ENCODE data around the gene MAD1L1.
"Not testable (repeated sequence)": the region's sequence is repeated elsewhere in the genome, so short reads cannot be mapped to it uniquely, and the experiment has no call there.

The MAD1L1 gene

DNA sequence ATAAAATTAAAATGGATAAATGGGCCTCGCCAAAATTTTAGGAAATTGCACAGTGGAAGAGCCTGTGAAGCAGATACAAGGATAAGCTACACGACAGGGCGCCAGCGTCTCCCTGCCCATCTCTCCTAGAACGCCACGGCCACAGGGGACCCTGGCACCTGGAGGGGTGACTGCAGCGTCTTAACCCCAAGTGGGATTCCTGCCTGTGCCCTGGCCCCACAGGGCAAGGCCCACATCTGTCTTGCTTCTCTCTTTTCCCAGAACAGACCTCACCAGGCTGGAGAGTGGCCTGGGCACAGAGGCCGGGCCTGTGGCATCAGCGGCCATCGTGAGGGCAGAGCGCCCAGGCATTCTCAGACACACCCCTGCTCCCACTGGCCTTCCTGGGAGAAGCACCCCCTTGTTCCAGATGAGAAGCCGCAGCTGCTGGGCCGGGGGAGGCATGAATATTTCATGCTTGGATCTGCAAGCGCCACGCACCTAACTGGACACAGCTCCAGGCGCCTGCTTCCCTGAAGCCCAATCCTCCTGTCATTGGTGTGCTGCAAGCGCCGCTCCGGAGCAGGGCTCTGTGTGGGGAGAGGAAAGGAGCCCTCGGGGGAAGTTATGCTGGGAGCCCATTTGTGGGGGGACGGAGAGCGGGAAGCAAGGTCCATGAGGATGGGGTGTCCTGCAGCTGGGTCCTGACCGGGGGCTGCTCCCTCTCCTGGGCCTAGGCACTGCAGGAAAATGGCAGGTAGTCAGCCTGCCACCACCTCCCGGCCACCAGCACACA lies 409.2 kb downstream of the MAD1L1 start:
- peaks cover 0 to 6% (median 0%) of the 10 kb centered on the region in 5 donors for H3K36me3 ChIP-seq (ENCODE audit: control insufficient read depth in 5 of 5, insufficient read depth in 5 of 5, low read length in 5 of 5)
- no peaks in the 10 kb centered on the region for H3K9me3 ChIP-seq (ENCODE audit: control insufficient read depth in 5 of 5, low read length in 5 of 5)
- H3K9ac ChIP-seq (ENCODE audit: low read length in 5 of 5): no peak overlapping the region
- no peaks in the 10 kb centered on the region for H3K4me1 ChIP-seq (ENCODE audit: control insufficient read depth in 5 of 5, insufficient read depth in 5 of 5, low read length in 5 of 5)
- no peaks in the 10 kb centered on the region for H3K27me3 ChIP-seq (ENCODE audit: control insufficient read depth in 5 of 5, insufficient read depth in 4 of 5, low read length in 5 of 5)
- no peak overlapping the region for H3K4me3 ChIP-seq (ENCODE audit: low read depth in 1 of 5, low read length in 5 of 5)
- no peak overlapping the region for H3K27ac ChIP-seq (ENCODE audit: low read depth, low read length)

DNA sequence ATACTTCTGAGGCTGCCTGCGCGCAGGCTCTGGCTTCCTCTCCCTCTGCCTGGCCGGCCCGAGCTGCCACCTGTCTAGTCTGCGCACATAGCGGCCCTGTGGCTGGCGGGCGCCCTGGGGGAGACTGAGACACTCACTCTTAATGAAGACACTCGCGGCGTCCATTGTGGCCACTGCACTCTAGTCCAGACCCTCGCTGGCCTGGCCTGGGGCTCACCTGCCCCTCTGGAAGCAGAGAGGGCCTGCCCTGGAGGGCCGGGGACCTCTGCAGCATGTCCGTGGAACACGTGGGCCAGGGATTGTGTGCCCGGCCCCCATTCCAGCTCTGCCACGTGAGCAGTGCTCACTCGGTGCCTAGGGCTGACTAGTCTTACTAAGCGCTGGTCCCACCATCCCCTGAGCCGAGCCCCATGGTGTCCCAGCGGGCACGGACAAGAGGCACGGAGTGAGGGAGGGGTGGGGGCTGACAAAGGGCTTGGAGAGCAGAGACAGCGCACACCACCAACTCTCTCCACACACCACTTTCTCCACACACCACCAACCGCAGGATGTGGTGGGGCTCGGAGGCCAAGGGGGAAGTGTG lies 413.4 kb downstream of the MAD1L1 start:
- Histone ChIP-seq H3K9ac (ENCODE audit: low read length in 5 of 5) (no peak overlapping the region), H3K9me3 (ENCODE audit: control insufficient read depth in 5 of 5, low read length in 5 of 5) (no peaks in the 10 kb centered on the region), H3K4me1 (ENCODE audit: control insufficient read depth in 5 of 5, insufficient read depth in 5 of 5, low read length in 5 of 5) (no peaks in the 10 kb centered on the region), H3K4me3 (ENCODE audit: low read depth in 1 of 5, low read length in 5 of 5) (no peak overlapping the region), H3K36me3 (ENCODE audit: control insufficient read depth in 5 of 5, insufficient read depth in 5 of 5, low read length in 5 of 5) (peaks cover 0 to 11% (median 7%) of the 10 kb centered on the region in 5 donors), H3K27me3 (ENCODE audit: control insufficient read depth in 5 of 5, insufficient read depth in 4 of 5, low read length in 5 of 5) (no peaks in the 10 kb centered on the region), H3K27ac (ENCODE audit: low read depth, low read length) (no peak overlapping the region)

DNA sequence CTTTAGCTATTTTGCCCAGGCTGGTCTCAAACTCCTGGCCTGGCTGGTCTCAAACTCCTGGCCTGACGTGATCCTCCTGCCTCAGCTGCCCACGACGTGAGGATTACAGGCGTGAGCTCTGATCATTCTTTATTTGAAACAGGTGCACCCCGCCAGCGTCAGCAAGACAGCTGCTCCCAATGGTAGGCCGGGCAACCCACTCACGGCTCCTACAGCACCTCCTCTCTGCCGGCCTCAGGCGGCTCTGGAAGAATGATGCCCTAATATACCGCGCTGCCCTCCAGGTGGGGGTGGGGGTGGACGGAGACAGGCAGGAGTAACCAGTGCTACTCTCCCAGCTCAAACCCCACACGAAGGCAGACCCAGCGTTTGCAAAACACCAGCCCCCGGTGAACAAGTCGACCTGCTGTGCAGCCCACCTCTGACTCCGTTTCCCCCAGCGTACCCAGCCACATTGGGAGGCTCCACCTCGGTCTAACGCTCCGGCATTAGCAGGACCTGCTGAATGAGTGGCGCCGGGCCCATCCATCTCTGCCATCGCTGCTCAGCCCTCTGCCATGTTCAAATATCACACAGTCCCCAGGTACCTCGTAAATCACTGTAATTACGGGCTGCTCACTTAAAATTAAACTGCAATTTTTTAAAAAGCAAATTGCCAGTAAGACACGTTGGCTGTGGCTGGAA lies 414.0 kb downstream of the MAD1L1 start:
- Histone ChIP-seq H3K36me3 (ENCODE audit: control insufficient read depth in 5 of 5, insufficient read depth in 5 of 5, low read length in 5 of 5) (peaks cover 0 to 16% (median 10%) of the 10 kb centered on the region in 5 donors), H3K27ac (ENCODE audit: low read depth, low read length) (no peak overlapping the region), H3K4me1 (ENCODE audit: control insufficient read depth in 5 of 5, insufficient read depth in 5 of 5, low read length in 5 of 5) (no peaks in the 10 kb centered on the region), H3K9me3 (ENCODE audit: control insufficient read depth in 5 of 5, low read length in 5 of 5) (no peaks in the 10 kb centered on the region), H3K27me3 (ENCODE audit: control insufficient read depth in 5 of 5, insufficient read depth in 4 of 5, low read length in 5 of 5) (peaks cover 0 to under 1% (median 0%) of the 10 kb centered on the region in 5 donors), H3K9ac (ENCODE audit: low read length in 5 of 5) (no peak overlapping the region), H3K4me3 (ENCODE audit: low read depth in 1 of 5, low read length in 5 of 5) (no peak overlapping the region)

DNA sequence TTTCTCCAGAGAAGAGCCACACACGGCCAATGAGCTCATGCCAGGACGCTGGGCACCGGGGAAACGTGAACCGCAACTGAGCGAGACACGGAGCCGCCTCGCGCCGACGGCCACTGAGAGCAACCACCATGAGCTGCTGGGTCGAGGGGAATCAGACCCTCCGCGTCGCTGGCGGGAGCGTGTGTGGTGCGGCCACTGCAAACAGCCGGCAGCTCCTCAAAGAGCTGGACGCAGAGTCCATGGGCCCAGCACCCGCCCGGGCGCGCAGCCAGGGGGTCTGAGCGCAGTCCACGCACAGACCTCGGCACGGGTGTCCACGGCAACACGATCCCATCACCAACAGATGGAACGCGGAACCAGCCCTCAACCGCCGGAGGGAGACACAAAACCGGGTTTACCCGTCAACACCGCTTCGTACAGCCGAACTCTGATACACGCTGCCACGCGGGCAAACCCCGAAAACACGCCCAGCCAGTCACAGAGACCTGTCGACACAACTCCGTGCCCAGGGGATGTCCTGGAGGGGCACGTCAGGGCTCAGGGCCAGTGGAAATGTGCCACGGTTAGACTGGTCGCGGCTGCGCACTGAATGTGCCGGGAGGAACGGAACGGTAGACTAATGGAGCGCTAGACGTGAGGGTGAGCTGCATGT lies 415.6 kb downstream of the MAD1L1 start:
- no peak overlapping the region for H3K9ac ChIP-seq (ENCODE audit: low read length in 5 of 5)
- peaks cover 0 to 4% (median 2%) of the 10 kb centered on the region in 5 donors for H3K27me3 ChIP-seq (ENCODE audit: control insufficient read depth in 5 of 5, insufficient read depth in 4 of 5, low read length in 5 of 5)
- H3K4me1 ChIP-seq (ENCODE audit: control insufficient read depth in 5 of 5, insufficient read depth in 5 of 5, low read length in 5 of 5): peaks cover 0 to 7% (median 0%) of the 10 kb centered on the region in 5 donors
- peaks cover 0 to 16% (median 10%) of the 10 kb centered on the region in 5 donors for H3K36me3 ChIP-seq (ENCODE audit: control insufficient read depth in 5 of 5, insufficient read depth in 5 of 5, low read length in 5 of 5)
- H3K4me3 ChIP-seq (ENCODE audit: low read depth in 1 of 5, low read length in 5 of 5): no peak overlapping the region
- no peaks in the 10 kb centered on the region for H3K9me3 ChIP-seq (ENCODE audit: control insufficient read depth in 5 of 5, low read length in 5 of 5)
- no peak overlapping the region for H3K27ac ChIP-seq (ENCODE audit: low read depth, low read length)

DNA sequence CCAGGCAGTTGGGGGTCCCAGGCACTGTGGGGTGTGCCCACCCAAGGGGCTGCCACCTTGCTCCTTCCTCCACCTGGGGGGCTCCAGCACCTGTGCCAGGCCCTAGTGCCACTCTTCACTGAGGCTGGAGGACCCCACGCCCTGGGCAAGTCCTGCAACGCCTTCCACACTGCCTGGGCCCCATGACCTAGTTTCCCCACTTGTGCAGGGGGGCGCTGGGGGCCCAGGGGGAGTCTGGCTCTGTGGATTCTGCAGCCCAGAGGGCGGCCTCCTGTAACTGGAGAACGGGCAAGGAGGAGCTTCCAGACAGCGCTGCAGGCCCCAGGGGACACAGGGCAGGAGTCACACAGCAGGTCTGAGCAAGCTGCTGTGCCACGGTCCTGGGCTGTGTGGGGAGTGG lies 416.3 kb downstream of the MAD1L1 start:
- H3K36me3 ChIP-seq (ENCODE audit: control insufficient read depth in 5 of 5, insufficient read depth in 5 of 5, low read length in 5 of 5): peaks cover 0 to 16% (median 10%) of the 10 kb centered on the region in 5 donors

DNA sequence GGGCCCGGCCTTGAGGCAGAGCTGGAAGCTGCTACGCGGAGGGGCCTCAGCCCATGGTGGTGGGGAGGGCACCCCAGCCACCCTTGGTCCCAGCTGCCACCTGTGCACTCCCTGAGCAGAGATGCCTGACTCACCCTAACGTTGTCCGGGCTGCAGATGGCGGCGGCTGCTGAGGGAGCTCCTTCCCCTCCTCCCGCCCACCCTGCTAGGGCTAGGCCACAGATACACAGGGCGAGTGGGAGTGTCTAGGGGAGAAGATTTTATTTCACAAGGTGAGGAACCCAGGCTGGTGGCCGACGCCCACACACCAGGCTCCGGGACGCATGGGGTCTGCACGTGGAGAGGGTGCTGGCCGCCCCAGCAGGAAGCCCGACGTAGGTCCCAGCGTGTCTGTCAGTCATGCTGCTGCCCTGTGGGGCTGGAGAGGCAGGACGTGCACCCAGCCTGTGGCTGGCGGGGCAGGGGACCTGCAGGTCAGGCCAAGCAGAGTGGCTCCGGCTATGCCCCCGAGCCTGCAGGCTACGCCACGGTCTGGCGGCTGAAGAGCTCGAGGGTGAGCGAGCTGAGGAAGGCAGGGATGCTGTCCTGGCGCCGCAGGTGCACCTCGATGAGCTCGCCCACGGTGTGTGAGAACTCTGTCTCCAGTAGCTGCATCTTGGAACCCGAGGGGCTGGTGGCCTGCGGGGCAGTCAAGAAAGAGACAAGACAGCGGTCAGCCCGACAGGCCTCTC lies 417.0 kb downstream of the MAD1L1 start:
- not testable (repeated sequence) for H3K27ac ChIP-seq (ENCODE audit: low read depth, low read length); H3K9me3 ChIP-seq (ENCODE audit: control insufficient read depth in 5 of 5, low read length in 5 of 5); H3K4me3 ChIP-seq (ENCODE audit: low read depth in 1 of 5, low read length in 5 of 5); H3K9ac ChIP-seq (ENCODE audit: low read length in 5 of 5)
- Histone ChIP-seq H3K27me3 (ENCODE audit: control insufficient read depth in 5 of 5, insufficient read depth in 4 of 5, low read length in 5 of 5) (peaks cover 3 to 10% (median 6%) of the 10 kb centered on the region in 5 donors), H3K36me3 (ENCODE audit: control insufficient read depth in 5 of 5, insufficient read depth in 5 of 5, low read length in 5 of 5) (peaks cover 0 to 16% (median 10%) of the 10 kb centered on the region in 5 donors), H3K4me1 (ENCODE audit: control insufficient read depth in 5 of 5, insufficient read depth in 5 of 5, low read length in 5 of 5) (peaks cover 0 to 15% (median 8%) of the 10 kb centered on the region in 5 donors)

More for the DNA sequence above, 416.3 kb downstream of the MAD1L1 start:
- not testable (repeated sequence) for H3K27ac ChIP-seq (ENCODE audit: low read depth, low read length); H3K9me3 ChIP-seq (ENCODE audit: control insufficient read depth in 5 of 5, low read length in 5 of 5); H3K4me1 ChIP-seq (ENCODE audit: control insufficient read depth in 5 of 5, insufficient read depth in 5 of 5, low read length in 5 of 5); H3K4me3 ChIP-seq (ENCODE audit: low read depth in 1 of 5, low read length in 5 of 5); H3K9ac ChIP-seq (ENCODE audit: low read length in 5 of 5); H3K27me3 ChIP-seq (ENCODE audit: control insufficient read depth in 5 of 5, insufficient read depth in 4 of 5, low read length in 5 of 5)

DNA sequence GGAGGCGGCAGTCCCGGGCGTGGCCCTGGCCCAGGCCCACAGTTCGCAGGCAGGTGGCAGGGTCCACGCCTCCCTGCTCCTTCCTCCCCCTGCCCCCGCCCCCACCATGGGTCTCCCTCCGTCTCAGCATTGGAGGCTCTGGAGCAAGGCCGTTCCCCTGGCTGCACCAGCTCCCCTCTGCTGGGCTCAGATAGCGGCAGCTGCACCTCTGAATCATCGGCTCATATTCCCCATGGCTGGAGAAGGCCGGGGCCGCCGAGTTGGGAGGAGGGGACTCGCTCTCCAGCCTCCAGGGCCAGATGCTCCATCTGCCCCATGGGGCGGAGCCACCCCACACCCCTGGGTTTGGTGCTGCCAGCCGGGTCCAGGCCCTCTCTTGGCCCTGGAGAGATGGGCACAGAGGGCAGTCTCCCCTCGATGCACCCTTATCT lies 417.7 kb downstream of the MAD1L1 start:
- no peak overlapping the region for H3K9ac ChIP-seq (ENCODE audit: low read length in 5 of 5)
- H3K9me3 ChIP-seq (ENCODE audit: control insufficient read depth in 5 of 5, low read length in 5 of 5): no peaks in the 10 kb centered on the region
- H3K27ac ChIP-seq (ENCODE audit: low read depth, low read length): no peak overlapping the region
- H3K36me3 ChIP-seq (ENCODE audit: control insufficient read depth in 5 of 5, insufficient read depth in 5 of 5, low read length in 5 of 5): peaks cover 0 to 16% (median 10%) of the 10 kb centered on the region in 5 donors
- no peak overlapping the region for H3K4me3 ChIP-seq (ENCODE audit: low read depth in 1 of 5, low read length in 5 of 5)
- peaks cover 0 to 15% (median 9%) of the 10 kb centered on the region in 5 donors for H3K4me1 ChIP-seq (ENCODE audit: control insufficient read depth in 5 of 5, insufficient read depth in 5 of 5, low read length in 5 of 5)
- peaks cover 3 to 14% (median 6%) of the 10 kb centered on the region in 5 donors for H3K27me3 ChIP-seq (ENCODE audit: control insufficient read depth in 5 of 5, insufficient read depth in 4 of 5, low read length in 5 of 5)

DNA sequence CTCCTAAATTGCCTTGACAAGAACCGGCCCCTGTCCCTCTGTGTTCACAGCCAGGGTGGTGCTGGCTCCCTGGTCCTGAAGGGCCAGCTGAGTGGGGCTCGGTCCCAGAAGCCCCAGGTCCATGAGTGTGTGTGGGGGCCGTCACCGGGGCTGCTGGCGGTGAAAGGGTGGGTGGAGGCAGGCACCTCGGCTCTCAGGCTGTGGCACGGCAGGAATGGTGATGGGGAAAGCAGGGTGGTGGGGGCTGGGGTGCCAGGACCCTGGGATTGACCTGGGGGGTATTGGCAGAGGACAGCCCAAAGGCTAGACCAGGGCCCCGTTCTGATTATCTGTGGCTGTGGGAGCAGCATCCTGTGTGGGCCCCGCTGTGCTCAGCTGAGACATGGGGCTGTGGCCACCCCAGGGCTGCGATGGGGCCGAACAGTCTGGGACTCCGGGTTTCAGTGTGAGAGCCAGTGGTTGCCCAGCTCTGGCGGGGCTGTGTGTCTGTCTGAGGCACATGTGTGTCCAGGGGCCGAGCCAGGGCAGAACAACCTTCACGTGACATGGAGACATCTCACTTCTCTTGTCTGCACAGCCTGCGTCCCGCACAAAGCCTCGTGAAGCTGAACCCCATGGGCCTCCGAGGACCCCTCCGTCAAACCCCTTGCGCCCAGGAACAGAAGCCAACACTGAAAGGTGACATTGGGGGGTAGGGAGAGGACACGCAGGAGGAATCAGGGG lies 418.5 kb downstream of the MAD1L1 start:
- Histone ChIP-seq H3K4me3 (ENCODE audit: low read depth in 1 of 5, low read length in 5 of 5) (no peak overlapping the region), H3K9me3 (ENCODE audit: control insufficient read depth in 5 of 5, low read length in 5 of 5) (no peaks in the 10 kb centered on the region), H3K36me3 (ENCODE audit: control insufficient read depth in 5 of 5, insufficient read depth in 5 of 5, low read length in 5 of 5) (peaks cover 0 to 16% (median 10%) of the 10 kb centered on the region in 5 donors), H3K27ac (ENCODE audit: low read depth, low read length) (no peak overlapping the region), H3K4me1 (ENCODE audit: control insufficient read depth in 5 of 5, insufficient read depth in 5 of 5, low read length in 5 of 5) (peaks cover 0 to 15% (median 9%) of the 10 kb centered on the region in 5 donors), H3K9ac (ENCODE audit: low read length in 5 of 5) (no peak overlapping the region), H3K27me3 (ENCODE audit: control insufficient read depth in 5 of 5, insufficient read depth in 4 of 5, low read length in 5 of 5) (peaks cover 3 to 19% (median 6%) of the 10 kb centered on the region in 5 donors)

Data from subcutaneous abdominal adipose tissue (tissue), 5 donors.